ENCODE measurements around the gene EHMT1.

EHMT1 gene

DNA sequence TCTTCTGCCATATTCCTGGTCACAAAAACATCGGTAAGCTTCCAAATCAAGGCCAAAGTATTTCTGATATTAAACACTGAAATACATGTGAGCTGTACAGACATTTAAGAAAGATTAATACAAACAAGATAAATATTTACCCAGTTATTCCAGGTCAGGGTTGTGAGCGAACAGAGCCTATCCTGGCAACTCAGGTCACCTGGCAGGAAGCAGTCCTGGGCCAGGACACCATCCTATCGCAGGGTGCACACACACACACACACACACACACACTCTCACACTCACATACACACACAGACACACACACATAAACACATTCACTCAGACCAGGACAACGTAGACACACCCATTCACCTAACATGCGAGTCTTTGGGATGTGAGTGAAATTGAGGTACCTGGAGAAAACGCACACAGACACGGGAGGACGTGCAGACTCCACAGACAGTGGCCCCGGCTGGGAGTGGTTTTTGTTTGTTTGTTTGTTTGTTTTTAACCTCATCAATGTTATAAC lies 176.4 kb downstream of the EHMT1 start:
- ATAC-seq, result no peak
- no peak for TF ChIP-seq BACH2 (CRISPR knock-in tag; IDR thresholded peaks at IDR 0.05; ENCODE audit: borderline replicate concordance)
- no peak for TF ChIP-seq CSDC2 (CRISPR knock-in tag; IDR thresholded peaks at IDR 0.05)
- TF ChIP-seq ZFP30 (CRISPR knock-in tag; IDR thresholded peaks at IDR 0.05), result no peak
- TF ChIP-seq, protein P1, sequence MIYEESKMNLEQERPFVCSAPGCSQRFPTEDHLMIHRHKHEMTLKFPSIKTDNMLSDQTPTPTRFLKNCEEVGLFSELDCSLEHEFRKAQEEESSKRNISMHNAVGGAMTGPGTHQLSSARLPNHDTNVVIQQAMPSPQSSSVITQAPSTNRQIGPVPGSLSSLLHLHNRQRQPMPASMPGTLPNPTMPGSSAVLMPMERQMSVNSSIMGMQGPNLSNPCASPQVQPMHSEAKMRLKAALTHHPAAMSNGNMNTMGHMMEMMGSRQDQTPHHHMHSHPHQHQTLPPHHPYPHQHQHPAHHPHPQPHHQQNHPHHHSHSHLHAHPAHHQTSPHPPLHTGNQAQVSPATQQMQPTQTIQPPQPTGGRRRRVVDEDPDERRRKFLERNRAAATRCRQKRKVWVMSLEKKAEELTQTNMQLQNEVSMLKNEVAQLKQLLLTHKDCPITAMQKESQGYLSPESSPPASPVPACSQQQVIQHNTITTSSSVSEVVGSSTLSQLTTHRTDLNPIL (CRISPR knock-in tag; IDR thresholded peaks at IDR 0.05; ENCODE audit: low read depth), result no peak
- TF ChIP-seq ARNTL (CRISPR knock-in tag; IDR thresholded peaks at IDR 0.05; ENCODE audit: borderline replicate concordance, low read depth), result no peak
- TF ChIP-seq, protein P2, sequence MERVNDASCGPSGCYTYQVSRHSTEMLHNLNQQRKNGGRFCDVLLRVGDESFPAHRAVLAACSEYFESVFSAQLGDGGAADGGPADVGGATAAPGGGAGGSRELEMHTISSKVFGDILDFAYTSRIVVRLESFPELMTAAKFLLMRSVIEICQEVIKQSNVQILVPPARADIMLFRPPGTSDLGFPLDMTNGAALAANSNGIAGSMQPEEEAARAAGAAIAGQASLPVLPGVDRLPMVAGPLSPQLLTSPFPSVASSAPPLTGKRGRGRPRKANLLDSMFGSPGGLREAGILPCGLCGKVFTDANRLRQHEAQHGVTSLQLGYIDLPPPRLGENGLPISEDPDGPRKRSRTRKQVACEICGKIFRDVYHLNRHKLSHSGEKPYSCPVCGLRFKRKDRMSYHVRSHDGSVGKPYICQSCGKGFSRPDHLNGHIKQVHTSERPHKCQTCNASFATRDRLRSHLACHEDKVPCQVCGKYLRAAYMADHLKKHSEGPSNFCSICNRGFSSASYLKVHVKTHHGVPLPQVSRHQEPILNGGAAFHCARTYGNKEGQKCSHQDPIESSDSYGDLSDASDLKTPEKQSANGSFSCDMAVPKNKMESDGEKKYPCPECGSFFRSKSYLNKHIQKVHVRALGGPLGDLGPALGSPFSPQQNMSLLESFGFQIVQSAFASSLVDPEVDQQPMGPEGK (CRISPR knock-in tag; IDR thresholded peaks at IDR 0.05; ENCODE audit: borderline replicate concordance), result no peak
- no peak for TF ChIP-seq RARB (CRISPR knock-in tag; IDR thresholded peaks at IDR 0.05)
- TF ChIP-seq GLIS3 (CRISPR knock-in tag; IDR thresholded peaks at IDR 0.05), result no peak
- TF ChIP-seq, protein P3, sequence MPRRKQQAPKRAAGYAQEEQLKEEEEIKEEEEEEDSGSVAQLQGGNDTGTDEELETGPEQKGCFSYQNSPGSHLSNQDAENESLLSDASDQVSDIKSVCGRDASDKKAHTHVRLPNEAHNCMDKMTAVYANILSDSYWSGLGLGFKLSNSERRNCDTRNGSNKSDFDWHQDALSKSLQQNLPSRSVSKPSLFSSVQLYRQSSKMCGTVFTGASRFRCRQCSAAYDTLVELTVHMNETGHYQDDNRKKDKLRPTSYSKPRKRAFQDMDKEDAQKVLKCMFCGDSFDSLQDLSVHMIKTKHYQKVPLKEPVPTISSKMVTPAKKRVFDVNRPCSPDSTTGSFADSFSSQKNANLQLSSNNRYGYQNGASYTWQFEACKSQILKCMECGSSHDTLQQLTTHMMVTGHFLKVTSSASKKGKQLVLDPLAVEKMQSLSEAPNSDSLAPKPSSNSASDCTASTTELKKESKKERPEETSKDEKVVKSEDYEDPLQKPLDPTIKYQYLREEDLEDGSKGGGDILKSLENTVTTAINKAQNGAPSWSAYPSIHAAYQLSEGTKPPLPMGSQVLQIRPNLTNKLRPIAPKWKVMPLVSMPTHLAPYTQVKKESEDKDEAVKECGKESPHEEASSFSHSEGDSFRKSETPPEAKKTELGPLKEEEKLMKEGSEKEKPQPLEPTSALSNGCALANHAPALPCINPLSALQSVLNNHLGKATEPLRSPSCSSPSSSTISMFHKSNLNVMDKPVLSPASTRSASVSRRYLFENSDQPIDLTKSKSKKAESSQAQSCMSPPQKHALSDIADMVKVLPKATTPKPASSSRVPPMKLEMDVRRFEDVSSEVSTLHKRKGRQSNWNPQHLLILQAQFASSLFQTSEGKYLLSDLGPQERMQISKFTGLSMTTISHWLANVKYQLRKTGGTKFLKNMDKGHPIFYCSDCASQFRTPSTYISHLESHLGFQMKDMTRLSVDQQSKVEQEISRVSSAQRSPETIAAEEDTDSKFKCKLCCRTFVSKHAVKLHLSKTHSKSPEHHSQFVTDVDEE (CRISPR knock-in tag; IDR thresholded peaks at IDR 0.05), result no peak
- no peak for TF ChIP-seq PPARA (CRISPR knock-in tag; IDR thresholded peaks at IDR 0.05; ENCODE audit: borderline replicate concordance)
- no peak for TF ChIP-seq ZNF565 (CRISPR knock-in tag; conservative IDR thresholded peaks at IDR 0.05; ENCODE audit: low read depth)
- no peak for TF ChIP-seq SNAI2 (CRISPR knock-in tag; IDR thresholded peaks at IDR 0.05)
- no peak for TF ChIP-seq OSR1 (CRISPR knock-in tag; IDR thresholded peaks at IDR 0.05)
- TF ChIP-seq ZNF8 (CRISPR knock-in tag; IDR thresholded peaks at IDR 0.05), result no peak
- TF ChIP-seq, protein P4, sequence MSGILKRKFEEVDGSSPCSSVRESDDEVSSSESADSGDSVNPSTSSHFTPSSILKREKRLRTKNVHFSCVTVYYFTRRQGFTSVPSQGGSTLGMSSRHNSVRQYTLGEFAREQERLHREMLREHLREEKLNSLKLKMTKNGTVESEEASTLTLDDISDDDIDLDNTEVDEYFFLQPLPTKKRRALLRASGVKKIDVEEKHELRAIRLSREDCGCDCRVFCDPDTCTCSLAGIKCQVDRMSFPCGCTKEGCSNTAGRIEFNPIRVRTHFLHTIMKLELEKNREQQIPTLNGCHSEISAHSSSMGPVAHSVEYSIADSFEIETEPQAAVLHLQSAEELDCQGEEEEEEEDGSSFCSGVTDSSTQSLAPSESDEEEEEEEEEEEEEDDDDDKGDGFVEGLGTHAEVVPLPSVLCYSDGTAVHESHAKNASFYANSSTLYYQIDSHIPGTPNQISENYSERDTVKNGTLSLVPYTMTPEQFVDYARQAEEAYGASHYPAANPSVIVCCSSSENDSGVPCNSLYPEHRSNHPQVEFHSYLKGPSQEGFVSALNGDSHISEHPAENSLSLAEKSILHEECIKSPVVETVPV (CRISPR knock-in tag; IDR thresholded peaks at IDR 0.05), result no peak
- no peak for TF ChIP-seq ZC3H10 (CRISPR knock-in tag; IDR thresholded peaks at IDR 0.05)
- TF ChIP-seq, protein P5, sequence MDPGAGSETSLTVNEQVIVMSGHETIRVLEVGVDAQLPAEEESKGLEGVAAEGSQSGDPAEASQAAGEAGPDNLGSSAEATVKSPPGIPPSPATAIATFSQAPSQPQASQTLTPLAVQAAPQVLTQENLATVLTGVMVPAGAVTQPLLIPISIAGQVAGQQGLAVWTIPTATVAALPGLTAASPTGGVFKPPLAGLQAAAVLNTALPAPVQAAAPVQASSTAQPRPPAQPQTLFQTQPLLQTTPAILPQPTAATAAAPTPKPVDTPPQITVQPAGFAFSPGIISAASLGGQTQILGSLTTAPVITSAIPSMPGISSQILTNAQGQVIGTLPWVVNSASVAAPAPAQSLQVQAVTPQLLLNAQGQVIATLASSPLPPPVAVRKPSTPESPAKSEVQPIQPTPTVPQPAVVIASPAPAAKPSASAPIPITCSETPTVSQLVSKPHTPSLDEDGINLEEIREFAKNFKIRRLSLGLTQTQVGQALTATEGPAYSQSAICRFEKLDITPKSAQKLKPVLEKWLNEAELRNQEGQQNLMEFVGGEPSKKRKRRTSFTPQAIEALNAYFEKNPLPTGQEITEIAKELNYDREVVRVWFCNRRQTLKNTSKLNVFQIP (CRISPR knock-in tag; IDR thresholded peaks at IDR 0.05; ENCODE audit: borderline replicate concordance, low read depth), result no peak
- no peak for TF ChIP-seq ISL1 (CRISPR knock-in tag; IDR thresholded peaks at IDR 0.05)
- no peak for TF ChIP-seq ZNF70 (CRISPR knock-in tag; IDR thresholded peaks at IDR 0.05)
- no peak for TF ChIP-seq ZFP3 (CRISPR knock-in tag; IDR thresholded peaks at IDR 0.05)

DNA sequence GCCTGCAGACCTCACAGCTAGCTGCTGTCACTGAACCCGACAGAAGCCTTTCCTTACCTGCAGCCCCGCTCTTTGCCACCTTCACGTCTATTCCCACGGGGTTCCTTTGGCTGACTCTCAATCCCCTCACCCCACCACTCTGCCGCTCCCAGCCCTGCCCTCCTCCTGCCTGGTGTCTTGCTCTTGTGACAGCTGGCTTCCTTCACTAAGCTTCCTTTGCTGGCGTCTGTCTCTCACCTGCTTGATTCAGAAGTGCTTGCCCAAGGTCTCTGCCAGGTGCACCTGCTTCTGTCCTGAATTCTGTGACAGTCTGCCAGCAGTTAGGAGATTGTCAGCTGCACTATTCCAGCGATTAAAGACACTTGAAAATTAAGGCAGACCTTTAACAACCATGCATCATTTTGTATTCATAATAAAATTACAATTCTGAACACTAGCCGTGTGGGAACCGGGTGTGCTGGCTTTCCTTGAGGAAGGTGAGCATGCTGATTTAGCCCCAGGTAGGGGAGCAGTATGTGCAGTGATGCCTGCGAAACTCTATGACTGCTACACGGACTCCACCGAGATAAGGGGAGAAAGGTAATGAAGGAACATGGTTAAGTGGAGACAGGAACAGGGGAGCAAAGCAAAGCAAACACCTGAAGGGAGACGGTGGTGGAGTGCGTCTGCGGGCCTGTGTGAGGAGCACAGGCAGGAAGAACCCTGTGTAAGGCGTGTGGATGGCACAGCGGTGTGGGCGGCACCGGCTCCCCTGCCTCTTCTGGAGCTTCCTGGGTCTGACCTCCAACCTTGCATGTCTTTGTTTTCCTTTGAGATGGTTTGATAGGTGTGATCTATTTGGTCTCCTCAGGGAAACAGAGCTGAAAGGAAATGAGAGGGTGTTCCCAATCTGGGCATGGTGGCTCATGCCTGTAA lies 178.7 kb downstream of the EHMT1 start:
- no peak for ATAC-seq
- TF ChIP-seq ZNF8 (CRISPR knock-in tag; IDR thresholded peaks at IDR 0.05) (no peak), TOX (CRISPR knock-in tag; IDR thresholded peaks at IDR 0.05; ENCODE audit: borderline replicate concordance) (no peak), ISL1 (CRISPR knock-in tag; IDR thresholded peaks at IDR 0.05) (no peak), BACH2 (CRISPR knock-in tag; IDR thresholded peaks at IDR 0.05; ENCODE audit: borderline replicate concordance) (no peak), GLIS3 (CRISPR knock-in tag; IDR thresholded peaks at IDR 0.05) (no peak), ZFP3 (CRISPR knock-in tag; IDR thresholded peaks at IDR 0.05) (no peak), OSR1 (CRISPR knock-in tag; IDR thresholded peaks at IDR 0.05) (no peak), TCF4 (CRISPR knock-in tag; IDR thresholded peaks at IDR 0.05; ENCODE audit: borderline replicate concordance) (no peak), PPARA (CRISPR knock-in tag; IDR thresholded peaks at IDR 0.05; ENCODE audit: borderline replicate concordance) (no peak), ESRRG (CRISPR knock-in tag; IDR thresholded peaks at IDR 0.05) (no peak), ARNTL (CRISPR knock-in tag; IDR thresholded peaks at IDR 0.05; ENCODE audit: borderline replicate concordance, low read depth) (no peak)
- TF ChIP-seq, protein P4 (CRISPR knock-in tag; IDR thresholded peaks at IDR 0.05), result no peak
- TF ChIP-seq, protein P5 (CRISPR knock-in tag; IDR thresholded peaks at IDR 0.05; ENCODE audit: borderline replicate concordance, low read depth), result no peak
- TF ChIP-seq, protein P1 (CRISPR knock-in tag; IDR thresholded peaks at IDR 0.05; ENCODE audit: low read depth), result no peak
